ENCODE data around the gene LRRC75B.
"Not testable (repeated sequence)": the region's sequence is repeated elsewhere in the genome, so short reads cannot be mapped to it uniquely, and the experiment has no call there.

LRRC75B gene

DNA sequence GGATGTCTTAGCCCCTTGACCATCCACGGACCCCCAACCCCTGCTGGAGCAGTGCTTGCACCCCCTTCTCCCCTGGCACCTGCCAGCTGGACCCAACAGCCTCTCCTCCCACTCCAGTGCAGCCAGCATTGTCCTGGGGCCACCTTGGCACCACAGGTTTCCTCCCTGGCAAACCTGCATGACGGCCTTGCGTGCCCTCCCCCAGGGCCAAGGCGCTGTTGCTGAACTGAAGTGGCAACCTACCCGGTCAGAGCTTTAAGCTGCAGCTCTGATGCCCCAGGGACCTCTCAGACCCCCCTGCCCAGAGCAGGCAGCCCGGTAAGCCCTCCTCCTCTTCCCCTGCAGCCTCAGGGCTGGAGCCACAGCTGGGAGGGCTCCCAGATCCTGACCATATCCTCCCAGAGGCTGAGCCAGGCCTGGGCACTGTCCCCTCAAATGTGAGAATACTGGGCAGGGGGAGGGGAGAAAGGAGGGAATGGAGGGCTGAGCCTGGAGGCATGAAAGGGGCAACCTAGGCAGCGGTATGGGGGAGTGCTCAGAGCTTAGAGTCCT lies 1.8 kb upstream of the LRRC75B start:
- no peak for DNase-seq
- Mint-ChIP-seq H3K4me3 (no peak overlapping the region), H3K36me3 (ENCODE audit: low read depth) (no peaks in the 10 kb centered on the region)

GRCh38 chr22:24593836-24594568 lies 1.1 kb upstream of the LRRC75B start:
- H3K27me3 Mint-ChIP-seq (ENCODE audit: low read depth, poor library complexity): peaks cover 3% of the 10 kb centered on the region
- TF ChIP-seq, protein P1, sequence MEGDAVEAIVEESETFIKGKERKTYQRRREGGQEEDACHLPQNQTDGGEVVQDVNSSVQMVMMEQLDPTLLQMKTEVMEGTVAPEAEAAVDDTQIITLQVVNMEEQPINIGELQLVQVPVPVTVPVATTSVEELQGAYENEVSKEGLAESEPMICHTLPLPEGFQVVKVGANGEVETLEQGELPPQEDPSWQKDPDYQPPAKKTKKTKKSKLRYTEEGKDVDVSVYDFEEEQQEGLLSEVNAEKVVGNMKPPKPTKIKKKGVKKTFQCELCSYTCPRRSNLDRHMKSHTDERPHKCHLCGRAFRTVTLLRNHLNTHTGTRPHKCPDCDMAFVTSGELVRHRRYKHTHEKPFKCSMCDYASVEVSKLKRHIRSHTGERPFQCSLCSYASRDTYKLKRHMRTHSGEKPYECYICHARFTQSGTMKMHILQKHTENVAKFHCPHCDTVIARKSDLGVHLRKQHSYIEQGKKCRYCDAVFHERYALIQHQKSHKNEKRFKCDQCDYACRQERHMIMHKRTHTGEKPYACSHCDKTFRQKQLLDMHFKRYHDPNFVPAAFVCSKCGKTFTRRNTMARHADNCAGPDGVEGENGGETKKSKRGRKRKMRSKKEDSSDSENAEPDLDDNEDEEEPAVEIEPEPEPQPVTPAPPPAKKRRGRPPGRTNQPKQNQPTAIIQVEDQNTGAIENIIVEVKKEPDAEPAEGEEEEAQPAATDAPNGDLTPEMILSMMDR (IDR thresholded peaks at IDR 0.05): no peak
- peaks cover 30% of the 10 kb centered on the region for H3K4me1 Mint-ChIP-seq
- no peaks in the 10 kb centered on the region for H3K36me3 Mint-ChIP-seq (ENCODE audit: low read depth)
- peak overlapping the region; percentile 80 for H3K4me3 Mint-ChIP-seq
- peak overlapping the region; percentile 72 for H3K27ac Mint-ChIP-seq
- H3K9me3 Mint-ChIP-seq: no peaks in the 10 kb centered on the region
- no peak for DNase-seq

More for the DNA sequence above, 1.8 kb upstream of the LRRC75B start:
- peaks cover 7% of the 10 kb centered on the region for H3K27me3 Mint-ChIP-seq (ENCODE audit: low read depth, poor library complexity)
- TF ChIP-seq, protein P1 (IDR thresholded peaks at IDR 0.05): no peak
- no peaks in the 10 kb centered on the region for H3K9me3 Mint-ChIP-seq
- H3K27ac Mint-ChIP-seq: no peak overlapping the region
- peaks cover 30% of the 10 kb centered on the region for H3K4me1 Mint-ChIP-seq

- H3K27me3 Mint-ChIP-seq (ENCODE audit: low read depth, poor library complexity); H3K9me3 Mint-ChIP-seq; DNase-seq; H3K36me3 Mint-ChIP-seq (ENCODE audit: low read depth): not testable (repeated sequence)
- Mint-ChIP-seq H3K4me3 (peak overlapping the region; percentile 80), H3K27ac (peak overlapping the region; percentile 79), H3K4me1 (peaks cover 30% of the 10 kb centered on the region)
Measured at GRCh38 chr22:24593559-24593835, 624 bp upstream of the LRRC75B start.

GRCh38 chr22:24592058-24592850 lies 619 bp downstream of the LRRC75B start:
- Mint-ChIP-seq H3K27me3 (ENCODE audit: low read depth, poor library complexity) (peaks cover 3% of the 10 kb centered on the region), H3K27ac (no peak overlapping the region), H3K4me1 (peaks cover 30% of the 10 kb centered on the region), H3K36me3 (ENCODE audit: low read depth) (no peaks in the 10 kb centered on the region), H3K4me3 (peak overlapping the region; percentile 92), H3K9me3 (no peaks in the 10 kb centered on the region)
- TF ChIP-seq, protein P1 (IDR thresholded peaks at IDR 0.05): no peak
- no peak for DNase-seq

- Mint-ChIP-seq H3K4me1 (peaks cover 30% of the 10 kb centered on the region), H3K27me3 (ENCODE audit: low read depth, poor library complexity) (peaks cover 3% of the 10 kb centered on the region), H3K27ac (no peak overlapping the region), H3K9me3 (no peaks in the 10 kb centered on the region), H3K4me3 (peak overlapping the region; percentile 92), H3K36me3 (ENCODE audit: low read depth) (no peaks in the 10 kb centered on the region)
- TF ChIP-seq, protein P1 (IDR thresholded peaks at IDR 0.05): no peak
- no peak for DNase-seq
Measured at GRCh38 chr22:24591286-24591830, 1.5 kb downstream of the LRRC75B start.

DNA sequence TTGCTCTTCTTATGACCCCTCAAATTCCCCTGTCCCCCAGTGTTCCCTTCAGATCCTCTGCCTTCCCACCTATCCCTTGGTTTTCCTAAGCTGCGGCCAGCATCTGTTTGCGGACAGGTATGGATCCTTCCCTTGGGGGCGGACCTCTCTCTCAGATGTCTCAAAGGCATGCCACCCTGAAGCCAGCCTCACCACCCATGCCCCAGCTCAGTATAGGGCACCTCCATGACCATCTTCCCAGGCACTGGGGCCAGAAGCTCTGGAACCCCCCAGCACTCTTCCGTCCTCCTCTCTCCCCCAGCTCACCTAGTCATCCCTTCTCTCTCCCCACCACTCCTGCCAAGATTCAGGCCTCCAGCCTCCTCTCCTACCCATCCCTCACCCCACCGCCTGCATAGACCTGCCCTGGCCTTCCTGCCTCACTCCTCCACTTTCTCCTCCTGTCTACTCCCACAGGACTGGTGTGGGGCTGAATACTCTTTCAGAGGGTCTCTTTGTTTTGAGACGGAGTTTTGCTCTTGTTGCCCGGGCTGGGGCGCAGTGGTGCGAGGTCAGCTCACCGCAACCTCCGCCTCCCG lies 2.2 kb downstream of the LRRC75B start:
- H3K4me3 Mint-ChIP-seq: no peak overlapping the region
- no peak for DNase-seq
- H3K36me3 Mint-ChIP-seq (ENCODE audit: low read depth): no peaks in the 10 kb centered on the region
- H3K27ac Mint-ChIP-seq: peak overlapping the region; percentile 32
- peaks cover 30% of the 10 kb centered on the region for H3K4me1 Mint-ChIP-seq
- no peaks in the 10 kb centered on the region for H3K9me3 Mint-ChIP-seq
- TF ChIP-seq, protein P1 (IDR thresholded peaks at IDR 0.05): no peak
- H3K27me3 Mint-ChIP-seq (ENCODE audit: low read depth, poor library complexity): peaks cover 3% of the 10 kb centered on the region

Data from nephron progenitor cell (in vitro differentiated cells).